ENCODE measurements around the gene GRM1.

GRCh38 chr6:146212781-146213180 lies 183.9 kb downstream of the GRM1 start:
- no peak for TF ChIP-seq MAX (CRISPR knock-in tag; IDR thresholded peaks at IDR 0.05)
- TF ChIP-seq ZNF354B (CRISPR knock-in tag; IDR thresholded peaks at IDR 0.05) = no peak
- no peak for TF ChIP-seq USF2 (CRISPR knock-in tag; IDR thresholded peaks at IDR 0.05)
- no peak for TF ChIP-seq ZNF263 (CRISPR knock-in tag; IDR thresholded peaks at IDR 0.05; ENCODE audit: borderline replicate concordance)
- no peak for TF ChIP-seq UBTF (IDR thresholded peaks at IDR 0.05; ENCODE audit: borderline replicate concordance in 1 of 2, low read depth in 2 of 2, low read length in 2 of 2)
- no peak for TF ChIP-seq CTCF (IDR thresholded peaks at IDR 0.05 in 2 of 3, conservative IDR thresholded peaks at IDR 0.05 in 1 of 3; ENCODE audit: insufficient read depth in 2 of 3, low read depth in 1 of 3, low read length in 3 of 3)
